Testis (tissue), 2 donors: ENCODE data around the gene INPP5A.

ENCODE experiments used
- CTCF ChIP-seq, 3 experiments: fragments of 450-650 bp in 2 of 3; fragments of 200-600 bp in 1 of 3; sonication (generic) in 1 of 3; IDR thresholded peaks; one replicate each; pipeline ENCODE4 v1.5.1; 2016 to 2019; ENCODE audit warnings: antibody characterized with exemption in 3 of 3, mild to moderate bottlenecking in 2 of 3, moderate library complexity in 1 of 3
- POLR2A ChIP-seq: fragments of 450-650 bp; IDR thresholded peaks from one replicate; pipeline ENCODE4 v1.6.1; 2017; ENCODE audit warnings: antibody characterized with exemption, mild to moderate bottlenecking, moderate library complexity

DNA sequence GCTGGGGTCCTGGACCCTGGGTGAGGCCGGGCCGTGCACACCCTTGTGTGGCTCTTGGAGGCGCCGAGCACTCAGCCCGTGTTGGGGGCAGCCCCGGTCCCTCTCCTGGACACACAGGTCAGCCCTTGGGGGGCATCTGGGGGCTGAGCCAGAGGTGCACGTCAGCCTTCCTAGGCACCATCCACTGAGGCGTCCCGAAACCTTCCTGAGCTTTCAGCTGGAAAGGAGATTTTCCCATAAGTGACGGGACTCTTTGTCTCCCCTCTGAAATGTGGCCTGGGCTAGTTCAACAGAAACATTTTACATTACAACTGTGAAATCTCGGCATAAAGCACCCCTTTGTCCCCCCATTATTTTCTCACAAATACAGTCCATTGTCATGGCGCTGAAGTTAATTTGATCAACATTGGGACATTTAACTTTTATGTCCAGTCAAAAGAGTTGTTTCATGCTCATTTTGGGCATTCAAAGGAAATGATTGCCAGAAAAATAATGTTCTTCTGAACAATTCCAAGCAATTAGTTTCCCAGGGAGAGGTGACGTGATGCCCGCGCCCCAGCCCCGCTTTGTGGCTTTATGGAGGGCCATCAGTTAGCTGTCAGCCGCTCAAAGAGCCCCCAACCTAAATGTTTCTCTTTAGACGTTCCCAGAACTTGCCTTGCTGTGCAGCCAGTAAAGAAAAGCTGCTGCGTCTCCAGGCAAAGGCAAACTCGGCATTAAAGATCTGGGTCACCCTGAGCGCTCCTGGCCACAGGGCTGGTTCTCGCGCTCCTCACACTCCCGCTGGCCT is 177.6 kb downstream of the INPP5A start:
- no peak for TF ChIP-seq CTCF (IDR thresholded peaks at IDR 0.05)
- TF ChIP-seq POLR2A = no peak
